Activated CD4-positive, CD25-positive, alpha-beta regulatory T cell treated with anti-CD3 and anti-CD28 coated beads, Interleukin-2, amount 50 U/mL, for 16 hours (primary cell): ENCODE data around the gene BCL6B.
"Not testable (repeated sequence)": the region's sequence is repeated elsewhere in the genome, so short reads cannot be mapped to it uniquely, and the experiment has no call there.

Source experiments
- DNase-seq: peaks from one replicate; pipeline ENCODE4 v3.0.0-alpha.2; 2020; ENCODE audit warnings: low read depth, low spot score

Gene BCL6B

DNA sequence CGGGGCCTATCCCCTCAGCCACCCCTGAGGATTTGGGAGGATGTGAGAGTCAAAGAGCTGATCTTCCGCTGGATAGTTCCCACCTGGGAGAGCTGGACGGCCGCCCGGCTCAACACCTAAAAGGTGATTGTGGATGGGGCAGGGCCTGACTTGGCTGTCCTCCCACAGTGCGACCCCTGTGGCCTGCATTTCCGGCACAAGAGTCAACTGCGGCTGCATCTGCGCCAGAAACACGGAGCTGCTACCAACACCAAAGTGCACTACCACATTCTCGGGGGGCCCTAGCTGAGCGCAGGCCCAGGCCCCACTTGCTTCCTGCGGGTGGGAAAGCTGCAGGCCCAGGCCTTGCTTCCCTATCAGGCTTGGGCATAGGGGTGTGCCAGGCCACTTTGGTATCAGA lies 4.5 kb downstream of the BCL6B start:
- DNase-seq: no peak

- DNase-seq: no peak
Measured at GRCh38 chr17:7029096-7029495, 6.2 kb downstream of the BCL6B start.

- no peak for DNase-seq
Measured at GRCh38 chr17:7029659-7030058, 6.8 kb downstream of the BCL6B start.

DNA sequence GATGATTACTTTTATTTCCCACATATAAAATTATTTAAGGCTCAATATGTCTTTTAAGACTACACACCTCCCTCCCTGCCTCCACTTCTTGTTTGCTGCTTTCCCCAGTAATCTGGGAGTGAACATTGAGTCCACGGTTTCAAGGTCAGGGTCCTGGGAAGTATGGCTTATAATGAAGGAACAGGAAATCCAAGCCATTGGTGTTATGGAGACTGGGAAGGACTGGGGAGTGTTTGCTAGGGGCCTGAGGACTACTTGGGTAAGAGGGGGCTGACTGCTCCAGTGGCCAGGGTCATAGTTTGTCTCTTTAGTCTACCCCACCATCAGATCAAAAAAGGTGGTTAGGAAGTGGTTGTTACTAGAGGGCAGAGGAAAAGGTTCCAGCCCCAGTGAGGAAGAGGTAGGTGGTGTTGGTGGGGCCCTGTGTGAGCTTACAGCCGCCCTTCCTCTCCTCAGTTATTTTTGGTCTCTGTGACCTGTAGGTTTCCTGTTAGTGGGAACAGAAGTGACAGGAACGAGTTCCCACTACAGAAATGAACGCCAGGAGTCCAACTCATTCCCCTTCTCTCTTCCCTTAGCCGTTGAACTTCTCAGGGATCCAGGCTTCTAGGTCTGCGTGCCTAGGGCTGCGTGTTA lies 12.2 kb downstream of the BCL6B start:
- DNase-seq: no peak

DNA sequence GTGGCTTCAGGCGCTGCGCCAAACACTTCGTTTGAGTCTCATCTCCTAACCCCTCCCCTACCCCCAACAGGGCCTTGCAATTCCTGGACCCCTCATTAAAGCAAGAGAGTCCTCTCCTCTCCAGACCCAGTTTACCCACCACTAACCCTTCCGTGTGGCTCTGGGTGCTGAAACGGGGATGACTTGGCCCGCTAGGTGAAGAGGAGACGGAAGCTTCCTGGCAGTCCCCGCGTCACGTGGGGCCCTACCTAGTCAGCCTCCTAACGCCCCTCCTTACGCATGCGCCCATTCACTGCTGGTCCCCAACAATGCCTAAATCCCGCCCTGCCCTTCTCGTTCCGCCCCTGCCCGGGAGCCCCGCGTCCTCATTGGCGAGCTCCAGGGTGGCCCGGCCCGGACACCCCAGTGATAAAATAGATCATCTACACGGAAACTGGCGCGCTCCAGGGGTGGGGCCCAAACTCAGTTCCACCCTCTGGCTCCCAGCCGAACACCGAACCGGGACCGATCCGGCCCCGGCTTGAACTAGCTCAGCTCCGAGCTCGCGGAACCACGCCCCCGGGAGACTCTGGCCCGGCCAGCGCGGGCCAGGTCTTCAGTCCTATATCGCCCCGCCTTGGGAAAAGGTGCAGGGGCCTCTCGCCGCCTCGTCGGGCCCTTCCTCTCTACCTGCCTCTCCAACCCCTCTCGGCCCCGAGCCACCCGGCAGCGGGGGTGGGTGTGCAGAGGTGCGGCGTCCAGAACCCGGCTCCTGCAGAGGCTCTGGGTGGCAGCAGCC lies 12.9 kb downstream of the BCL6B start, which contains the start of gene SLC16A13:
Gene SLC16A13, plus strand, starts transcription at position 425 of the 778 bp plus-strand sequence. CDS start 368 bp downstream, outside the sequence.
- DNase-seq: peak; percentile 95

GRCh38 chr17:7038025-7038862 lies 15.4 kb downstream of the BCL6B start:
- DNase-seq: no peak

- DNase-seq: no peak
Measured at GRCh38 chr17:7039832-7040231, 17.0 kb downstream of the BCL6B start.

GRCh38 chr17:7041607-7042500 lies 19.0 kb downstream of the BCL6B start:
- no peak for DNase-seq

GRCh38 chr17:7042501-7043181 lies 19.8 kb downstream of the BCL6B start:
- DNase-seq: no peak

GRCh38 chr17:7043182-7043496 lies 20.3 kb downstream of the BCL6B start:
- DNase-seq: no peak

DNA sequence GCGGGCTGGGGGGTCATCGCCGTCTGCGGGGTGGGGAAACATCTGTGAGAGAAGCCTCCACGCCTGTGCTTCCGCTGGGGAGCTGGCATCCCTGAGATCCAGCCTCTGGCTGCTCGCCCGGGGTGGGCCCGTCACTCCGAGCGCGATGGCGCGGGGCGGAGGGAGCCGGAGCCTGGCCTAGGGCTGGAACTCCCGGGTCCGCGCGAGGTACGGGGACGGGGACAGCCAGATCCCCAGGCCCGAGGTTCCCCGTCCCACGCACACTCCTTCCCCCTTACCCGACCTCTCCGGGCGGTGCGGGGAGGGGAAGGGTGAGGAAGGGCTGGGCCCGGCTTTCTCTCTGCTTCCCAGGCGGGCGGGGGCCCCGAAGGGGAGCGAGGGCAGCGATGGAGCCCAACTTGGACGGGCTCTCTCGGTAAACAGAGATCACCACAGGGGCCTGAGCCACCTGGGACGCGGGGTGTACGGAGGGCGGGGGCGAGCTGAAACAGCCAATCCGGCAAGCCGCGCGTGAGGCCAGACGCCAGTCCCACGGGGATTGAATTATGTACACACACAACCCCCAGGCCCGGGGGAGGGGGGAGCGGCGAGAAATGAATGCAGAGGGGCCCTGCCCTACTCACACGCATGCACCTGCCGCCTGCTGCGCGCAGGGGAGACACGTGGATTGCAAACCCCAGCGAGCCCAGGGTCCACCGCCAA lies 20.8 kb downstream of the BCL6B start, which contains the start of gene SLC16A11:
Gene SLC16A11, minus strand, starts transcription at position 596 of the 702 bp plus-strand sequence. Its CDS starts 579 bp downstream, at position 17.
- no peak for DNase-seq

GRCh38 chr17:7045492-7046126 lies 22.8 kb downstream of the BCL6B start:
- no peak for DNase-seq

DNA sequence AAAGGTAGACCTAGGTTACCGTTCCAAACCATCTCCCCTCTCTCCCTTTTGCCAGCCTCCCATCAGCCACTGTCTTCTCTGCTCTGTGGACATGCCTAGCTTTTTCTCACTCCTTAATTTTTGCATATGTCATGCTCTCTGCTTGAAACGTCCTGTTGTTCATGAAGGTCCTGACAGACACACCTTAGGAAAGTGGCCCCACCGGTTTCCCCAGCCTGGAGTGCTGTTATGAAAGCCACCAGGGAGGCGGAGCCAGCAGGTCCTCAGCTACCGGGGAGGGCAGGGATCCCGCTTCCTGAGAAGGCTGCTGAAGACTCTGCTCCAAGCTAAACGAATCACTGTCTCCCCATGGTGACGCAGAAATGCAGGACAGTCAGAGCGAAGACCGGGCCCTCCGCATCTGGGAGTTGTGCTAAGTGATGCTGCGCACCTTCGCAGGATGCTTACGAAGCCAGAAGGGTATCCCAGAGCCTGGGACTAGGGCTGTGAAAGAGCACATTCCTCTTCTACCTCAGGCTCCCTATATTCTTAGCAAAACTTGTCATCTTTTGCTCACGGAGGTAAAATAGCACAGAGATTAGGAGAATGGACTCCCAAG lies 23.4 kb downstream of the BCL6B start:
- DNase-seq: no peak

DNA sequence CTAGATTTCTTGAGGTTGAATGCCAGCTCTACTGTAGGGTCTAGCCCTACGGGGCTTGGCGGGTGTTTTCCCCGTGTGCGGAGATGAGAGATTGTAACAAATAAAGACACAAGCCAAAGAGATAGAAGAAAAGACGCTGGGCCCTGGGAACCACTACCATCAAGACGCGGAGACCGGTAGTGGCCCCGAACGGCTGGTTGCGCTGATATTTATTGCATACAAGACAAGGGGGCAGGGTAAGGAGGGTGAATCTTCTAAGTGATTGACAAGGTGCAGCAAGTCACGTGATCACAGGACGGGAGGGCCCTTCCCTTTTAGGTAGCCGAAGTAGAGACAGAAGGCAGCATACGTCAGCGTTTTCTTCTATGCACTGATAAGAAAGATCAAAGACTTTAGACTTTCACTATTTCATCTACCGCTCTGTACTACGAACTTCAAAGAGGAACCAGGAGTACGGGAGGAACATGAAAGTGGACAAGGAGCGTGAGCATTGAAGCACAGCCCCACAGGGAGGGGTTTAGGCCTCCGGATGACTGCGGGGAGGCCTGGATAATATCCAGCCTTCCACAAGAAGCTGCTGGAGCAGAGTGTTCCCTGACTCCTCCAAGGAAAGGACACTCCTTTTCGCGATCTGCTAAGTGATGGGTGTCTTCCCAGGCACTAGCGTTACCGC lies 24.0 kb downstream of the BCL6B start:
- DNase-seq: peak; percentile 60

GRCh38 chr17:7047566-7047965 lies 24.7 kb downstream of the BCL6B start:
- no peak for DNase-seq

- no peak for DNase-seq
Measured at GRCh38 chr17:7048968-7049367, 26.1 kb downstream of the BCL6B start.

- not testable (repeated sequence) for DNase-seq
Measured at GRCh38 chr17:7050583-7050982, 27.7 kb downstream of the BCL6B start.

GRCh38 chr17:7056386-7056785 lies 33.5 kb downstream of the BCL6B start:
- DNase-seq: no peak
